Measurements from ENCODE around the gene COL4A4. TPM values are rescaled to one million over a fixed set of nuclear protein-coding genes. Genes with fewer than 3 reads are reported as not detected.

The COL4A4 gene
- total and polyA plus RNA-seq, 2 donors (not counting 3 experiments of a cell fraction or from before 2014, with no cell fraction given): not detected

GRCh38 chr2:226978300-226978699 lies 185.7 kb downstream of the COL4A4 start:
- H3K9ac ChIP-seq (replicated peaks; ENCODE audit: extremely low read depth, insufficient read depth, low read length): no peak overlapping the region
- H3K27me3 ChIP-seq (ENCODE audit: control insufficient read depth in 2 of 2, insufficient read depth in 2 of 2, low read length in 2 of 2): no peaks in the 10 kb centered on the region
- intact Hi-C loops (cut with micrococcal nuclease) (no loop called here), dilution Hi-C loops (cut with MboI; ENCODE audit: extremely low pct_ligation_motif_present, low sequenced_read_pairs) (no loop called here)
- no peaks in the 10 kb centered on the region for H3K9me3 ChIP-seq (replicated peaks; ENCODE audit: control insufficient read depth, insufficient read depth, low read length)
- no peaks in the 10 kb centered on the region for H3K4me1 ChIP-seq (ENCODE audit: control insufficient read depth, extremely low read depth, insufficient read depth, low read length)
- no peak overlapping the region for H2AFZ ChIP-seq (ENCODE audit: low read depth, low read length)
- DNase-seq (ENCODE audit: low read depth, low spot score) (no peak), FAIRE-seq (no peak)
- H3K4me3 ChIP-seq (replicated peaks in 1 of 3; ENCODE audit: insufficient read depth in 1 of 3, low read depth in 1 of 3, low read length in 3 of 3): no peak overlapping the region
- no peaks in the 10 kb centered on the region for H3K79me2 ChIP-seq (ENCODE audit: control insufficient read depth, insufficient read depth, low read length)
- no peaks in the 10 kb centered on the region for H4K20me1 ChIP-seq (replicated peaks; ENCODE audit: control insufficient read depth, extremely low read depth, insufficient read depth, low read length)
- POLR2A ChIA-PET: no interaction called here
- no peak overlapping the region for H3K4me2 ChIP-seq (ENCODE audit: insufficient read depth, low read length)
- no peaks in the 10 kb centered on the region for H3K36me3 ChIP-seq (ENCODE audit: control insufficient read depth in 2 of 2, extremely low read depth in 1 of 2, insufficient read depth in 2 of 2, low read length in 2 of 2)
- no peaks in the 10 kb centered on the region for H3K9me1 ChIP-seq (replicated peaks; ENCODE audit: control insufficient read depth, extremely low read depth, insufficient read depth, low read length)
- BruUV-seq (replicated peaks): no TSS peak
- TF ChIP-seq MYC (IDR thresholded peaks at IDR 0.05; ENCODE audit: low read depth, low read length) (no peak), POLR2AphosphoS5 (IDR thresholded peaks at IDR 0.05; ENCODE audit: insufficient read depth, low read depth, low read length) (no peak), EZH2 (IDR thresholded peaks at IDR 0.05; ENCODE audit: borderline replicate concordance, low read depth, low read length, severe bottlenecking) (no peak), FOS (IDR thresholded peaks at IDR 0.05; ENCODE audit: borderline replicate concordance, insufficient read depth, low read length) (no peak), GATA2 (IDR thresholded peaks at IDR 0.05; ENCODE audit: insufficient read depth, insufficient read length, low read depth, low read length) (no peak), JUN (IDR thresholded peaks at IDR 0.05; ENCODE audit: borderline replicate concordance, insufficient read depth, insufficient read length, low read depth) (no peak), POLR2A (IDR thresholded peaks at IDR 0.05; ENCODE audit: low read depth, low read length) (no peak)
- TF ChIP-seq, protein P1, sequence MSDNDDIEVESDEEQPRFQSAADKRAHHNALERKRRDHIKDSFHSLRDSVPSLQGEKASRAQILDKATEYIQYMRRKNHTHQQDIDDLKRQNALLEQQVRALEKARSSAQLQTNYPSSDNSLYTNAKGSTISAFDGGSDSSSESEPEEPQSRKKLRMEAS (IDR thresholded peaks at IDR 0.05; ENCODE audit: insufficient read depth, insufficient read length): no peak
- TF ChIP-seq, protein P2, sequence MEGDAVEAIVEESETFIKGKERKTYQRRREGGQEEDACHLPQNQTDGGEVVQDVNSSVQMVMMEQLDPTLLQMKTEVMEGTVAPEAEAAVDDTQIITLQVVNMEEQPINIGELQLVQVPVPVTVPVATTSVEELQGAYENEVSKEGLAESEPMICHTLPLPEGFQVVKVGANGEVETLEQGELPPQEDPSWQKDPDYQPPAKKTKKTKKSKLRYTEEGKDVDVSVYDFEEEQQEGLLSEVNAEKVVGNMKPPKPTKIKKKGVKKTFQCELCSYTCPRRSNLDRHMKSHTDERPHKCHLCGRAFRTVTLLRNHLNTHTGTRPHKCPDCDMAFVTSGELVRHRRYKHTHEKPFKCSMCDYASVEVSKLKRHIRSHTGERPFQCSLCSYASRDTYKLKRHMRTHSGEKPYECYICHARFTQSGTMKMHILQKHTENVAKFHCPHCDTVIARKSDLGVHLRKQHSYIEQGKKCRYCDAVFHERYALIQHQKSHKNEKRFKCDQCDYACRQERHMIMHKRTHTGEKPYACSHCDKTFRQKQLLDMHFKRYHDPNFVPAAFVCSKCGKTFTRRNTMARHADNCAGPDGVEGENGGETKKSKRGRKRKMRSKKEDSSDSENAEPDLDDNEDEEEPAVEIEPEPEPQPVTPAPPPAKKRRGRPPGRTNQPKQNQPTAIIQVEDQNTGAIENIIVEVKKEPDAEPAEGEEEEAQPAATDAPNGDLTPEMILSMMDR (IDR thresholded peaks at IDR 0.05; ENCODE audit: extremely low read depth in 1 of 2, insufficient read depth in 1 of 2, low read depth in 1 of 2, low read length in 2 of 2): no peak
- no peak overlapping the region for H3K27ac ChIP-seq (ENCODE audit: insufficient read depth, low read depth, low read length)
- CTCF ChIA-PET: no interaction called here
